GM23338 (cell line): Measurements from ENCODE around the gene DYRK1A. TPM values are rescaled to one million over a fixed set of nuclear protein-coding genes. Genes with fewer than 3 reads are reported as not detected.

Experiments used
- ATAC-seq: fragments of 200-7000 bp; cut with Tn5 transposase; 3 replicates; pipeline ENCODE4 v1.9.1; 2020
- DNase-seq: peaks from one replicate; pipeline ENCODE4 v3.0.0-alpha.2; 2015; ENCODE audit warnings: low spot score
- H2AFZ ChIP-seq: fragments of 200-600 bp; sonication (generic); 2 replicates; pipeline ENCODE4 v1.8.0; 2016; ENCODE audit warnings: antibody characterized with exemption, mild to moderate bottlenecking, moderate library complexity
- H3F3A ChIP-seq: fragments of 200-600 bp; sonication (generic); replicated peaks from 2 replicates; pipeline ENCODE4 v1.8.0; 2017; ENCODE audit warnings: antibody characterized with exemption, mixed run types, low read depth
- H3K27ac ChIP-seq: fragments of 200-600 bp; sonication (generic); 2 replicates; pipeline ENCODE4 v1.6.1; 2016; ENCODE audit warnings: low read depth
- H3K27me3 ChIP-seq: fragments of 200-600 bp; sonication (generic); 2 replicates; pipeline ENCODE4 v1.8.0; 2016; ENCODE audit warnings: mild to moderate bottlenecking, mixed run types, moderate library complexity; ENCODE audit not compliant: insufficient read depth
- H3K36me3 ChIP-seq: fragments of 200-600 bp; sonication (generic); 2 replicates; pipeline ENCODE4 v1.8.0; 2016; ENCODE audit warnings: mild to moderate bottlenecking; ENCODE audit not compliant: insufficient read depth
- H3K4me1 ChIP-seq: fragments of 200-600 bp; sonication (generic); 2 replicates; pipeline ENCODE4 v1.8.0; 2016; ENCODE audit warnings: mild to moderate bottlenecking, moderate library complexity; ENCODE audit not compliant: insufficient read depth
- H3K4me2 ChIP-seq: fragments of 200-600 bp; sonication (generic); 2 replicates; pipeline ENCODE4 v1.7.1; 2017; ENCODE audit warnings: mixed run types
- H3K4me3 ChIP-seq: fragments of 200-600 bp; sonication (generic); 2 replicates; pipeline ENCODE4 v1.6.1; 2016; ENCODE audit warnings: mixed run types
- H3K79me2 ChIP-seq: fragments of 200-600 bp; sonication (generic); replicated peaks from 2 replicates; pipeline ENCODE4 v1.8.0; 2017; ENCODE audit warnings: mild to moderate bottlenecking; ENCODE audit not compliant: insufficient read depth
- H3K9me2 ChIP-seq: fragments of 200-600 bp; sonication (generic); 2 replicates; pipeline ENCODE4 v1.8.0; 2017; ENCODE audit not compliant: insufficient read depth
- H4K20me1 ChIP-seq: fragments of 200-600 bp; sonication (generic); replicated peaks from 2 replicates; pipeline ENCODE4 v1.8.0; 2017; ENCODE audit warnings: mild to moderate bottlenecking; ENCODE audit not compliant: insufficient read depth
- H3K27ac Mint-ChIP-seq: 2 replicates; pipeline ENCODE4 v1.8.0; 2020; ENCODE audit warnings: inconsistent platforms, mild to moderate bottlenecking, moderate library complexity, mixed read lengths
- H3K27me3 Mint-ChIP-seq: 3 replicates; pipeline ENCODE4 v1.8.0; 2022; ENCODE audit warnings: low read depth, mild to moderate bottlenecking, moderate library complexity, mixed read lengths, inconsistent platforms; ENCODE audit not compliant: insufficient read depth, poor library complexity
- H3K36me3 Mint-ChIP-seq: 3 replicates; pipeline ENCODE4 v1.8.0; 2021; ENCODE audit warnings: low read depth, mild to moderate bottlenecking, inconsistent platforms, moderate library complexity, mixed read lengths
- H3K4me1 Mint-ChIP-seq: 3 replicates; pipeline ENCODE4 v1.8.0; 2020; ENCODE audit warnings: mild to moderate bottlenecking, inconsistent platforms, mixed read lengths
- H3K4me3 Mint-ChIP-seq: 3 replicates; pipeline ENCODE4 v1.8.0; 2021; ENCODE audit warnings: moderate library complexity, mild to moderate bottlenecking, inconsistent platforms, mixed read lengths
- H3K9me3 Mint-ChIP-seq: 3 replicates; pipeline ENCODE4 v1.8.0; 2020; ENCODE audit warnings: moderate library complexity, mild to moderate bottlenecking, inconsistent platforms, mixed read lengths
- CREB1 ChIP-seq: fragments of 250-450 bp; sonication (Bioruptor Pico); IDR thresholded peaks from 2 replicates; pipeline ENCODE4 v1.5.0; 2020; ENCODE audit warnings: low read depth, mild to moderate bottlenecking, moderate library complexity
- CTCF ChIP-seq, 2 experiments: fragments of 200-600 bp in 1 of 2; sonication (generic) in 1 of 2; conservative IDR thresholded peaks; 2 replicates each; pipeline versions ENCODE4 v1.5.1 to v1.6.1; 2016 to 2017; ENCODE audit warnings: antibody characterized with exemption in 2 of 2, low read depth in 2 of 2, mild to moderate bottlenecking in 2 of 2, moderate library complexity in 1 of 2
- ETS1 ChIP-seq: IDR thresholded peaks from 2 replicates; pipeline ENCODE4 v1.6.1; 2016; ENCODE audit warnings: antibody characterized with exemption
- EZH2 ChIP-seq: fragments of 200-600 bp; sonication (generic); IDR thresholded peaks from one replicate; pipeline ENCODE4 v1.8.0; 2017; ENCODE audit warnings: antibody characterized with exemption, mild to moderate bottlenecking, low read depth; ENCODE audit not compliant: unreplicated experiment
- EZH2phosphoT487 ChIP-seq: fragments of 200-600 bp; sonication (generic); IDR thresholded peaks from one replicate; pipeline ENCODE4 v1.8.1; 2018; ENCODE audit warnings: antibody characterized with exemption; ENCODE audit not compliant: unreplicated experiment
- JUNB ChIP-seq: IDR thresholded peaks from one replicate; pipeline ENCODE4 v1.6.1; 2016; ENCODE audit warnings: antibody characterized with exemption; ENCODE audit not compliant: unreplicated experiment
- NANOG ChIP-seq: IDR thresholded peaks from 2 replicates; pipeline ENCODE4 v1.6.1; 2016; ENCODE audit warnings: antibody characterized with exemption, borderline replicate concordance
- POLR2AphosphoS5 ChIP-seq: IDR thresholded peaks from 2 replicates; pipeline ENCODE4 v1.6.1; 2016; ENCODE audit warnings: antibody characterized with exemption, low read depth
- REST ChIP-seq: IDR thresholded peaks from one replicate; pipeline ENCODE4 v1.6.1; 2018; ENCODE audit warnings: antibody characterized with exemption; ENCODE audit not compliant: unreplicated experiment
- STAT1 ChIP-seq: IDR thresholded peaks from one replicate; pipeline ENCODE4 v1.6.1; 2016; ENCODE audit warnings: antibody characterized with exemption; ENCODE audit not compliant: unreplicated experiment
- ZNF114 ChIP-seq: fragments of 250-450 bp; sonication (Bioruptor Pico); IDR thresholded peaks from 2 replicates; pipeline ENCODE4 v1.5.0; 2020; ENCODE audit warnings: mild to moderate bottlenecking, moderate library complexity
- ZNF331 ChIP-seq: fragments of 250-450 bp; sonication (Bioruptor Pico); IDR thresholded peaks from 2 replicates; pipeline ENCODE4 v1.5.0; 2020; ENCODE audit warnings: low read depth, mild to moderate bottlenecking, moderate library complexity
- polyA plus RNA-seq: library from polyadenylated mRNA; unstranded; fragments of >200 nt; fragmentation: Nextera tagmentation; extraction: Ambion mirVana; gene quantifications from 2 replicates; pipeline ENCODE4 v1.2.1, GENCODE V29; 2016
- total RNA-seq: library from RNA; depleted of rRNA; stranded (reverse); fragments of >200 nt; shearing (Covaris generic); gene quantifications from 2 replicates; pipeline ENCODE4 v1.2.3, GENCODE V29; 2014
- TF ChIP-seq, protein P1 (sequence below): fragments of 250-450 bp; sonication (Bioruptor Pico); IDR thresholded peaks from 2 replicates; pipeline ENCODE4 v1.5.0; 2020; ENCODE audit warnings: mild to moderate bottlenecking, moderate library complexity

Gene DYRK1A
- total and polyA plus RNA-seq, 2 experiments from 2014 or later: 10.3 to 84.7 TPM

DNA sequence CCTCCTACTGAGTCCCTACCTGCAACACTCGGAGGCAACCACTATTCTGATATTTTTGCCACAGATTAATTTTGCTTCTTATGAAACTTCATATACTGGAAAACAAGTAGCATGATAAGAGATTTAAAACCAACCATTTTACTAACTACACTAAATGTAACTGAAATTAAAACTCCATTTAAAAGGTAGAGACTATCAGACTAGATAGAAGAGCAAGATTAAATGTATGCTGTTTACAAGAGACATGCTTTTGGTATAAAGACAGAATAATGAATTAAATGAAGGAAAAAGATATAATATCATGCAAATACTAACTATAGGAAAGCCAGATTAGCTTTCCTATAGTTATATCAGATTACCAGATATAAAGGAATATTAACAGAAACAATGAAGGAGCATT lies 175.9 kb downstream of the DYRK1A start:
- Mint-ChIP-seq H3K4me1 (peaks cover 10% of the 10 kb centered on the region; the same call in 1 of the 3 replicates), H3K4me3 (no peak overlapping the region), H3K9me3 (peaks cover 10% of the 10 kb centered on the region; the same call in 2 of the 3 replicates), H3K36me3 (peaks cover 3% of the 10 kb centered on the region; the same call in 1 of the 3 replicates), H3K27ac (no peak overlapping the region), H3K27me3 (peaks cover 2% of the 10 kb centered on the region)
- Histone ChIP-seq H3F3A (no peaks in the 10 kb centered on the region), H3K27ac (no peak overlapping the region), H2AFZ (no peak overlapping the region), H3K4me3 (no peak overlapping the region), H3K9me2 (peaks cover 7% of the 10 kb centered on the region; the same call in 1 of the 2 replicates), H3K79me2 (no peaks in the 10 kb centered on the region), H4K20me1 (no peaks in the 10 kb centered on the region), H3K4me2 (no peak overlapping the region), H3K27me3 (no peaks in the 10 kb centered on the region), H3K4me1 (no peaks in the 10 kb centered on the region), H3K36me3 (no peaks in the 10 kb centered on the region)
- ATAC-seq (no peak), DNase-seq (no peak)
- TF ChIP-seq ZNF331 (CRISPR knock-in tag) (no peak), POLR2AphosphoS5 (no peak), ETS1 (no peak), EZH2 (no peak), NANOG (no peak), REST (no peak), EZH2phosphoT487 (no peak), JUNB (no peak), CTCF (conservative IDR thresholded peaks at IDR 0.05; ENCODE audit: low read depth in 2 of 2) (no peak), STAT1 (no peak), CREB1 (CRISPR knock-in tag) (no peak), ZNF114 (CRISPR knock-in tag) (no peak)
- TF ChIP-seq, protein P1, sequence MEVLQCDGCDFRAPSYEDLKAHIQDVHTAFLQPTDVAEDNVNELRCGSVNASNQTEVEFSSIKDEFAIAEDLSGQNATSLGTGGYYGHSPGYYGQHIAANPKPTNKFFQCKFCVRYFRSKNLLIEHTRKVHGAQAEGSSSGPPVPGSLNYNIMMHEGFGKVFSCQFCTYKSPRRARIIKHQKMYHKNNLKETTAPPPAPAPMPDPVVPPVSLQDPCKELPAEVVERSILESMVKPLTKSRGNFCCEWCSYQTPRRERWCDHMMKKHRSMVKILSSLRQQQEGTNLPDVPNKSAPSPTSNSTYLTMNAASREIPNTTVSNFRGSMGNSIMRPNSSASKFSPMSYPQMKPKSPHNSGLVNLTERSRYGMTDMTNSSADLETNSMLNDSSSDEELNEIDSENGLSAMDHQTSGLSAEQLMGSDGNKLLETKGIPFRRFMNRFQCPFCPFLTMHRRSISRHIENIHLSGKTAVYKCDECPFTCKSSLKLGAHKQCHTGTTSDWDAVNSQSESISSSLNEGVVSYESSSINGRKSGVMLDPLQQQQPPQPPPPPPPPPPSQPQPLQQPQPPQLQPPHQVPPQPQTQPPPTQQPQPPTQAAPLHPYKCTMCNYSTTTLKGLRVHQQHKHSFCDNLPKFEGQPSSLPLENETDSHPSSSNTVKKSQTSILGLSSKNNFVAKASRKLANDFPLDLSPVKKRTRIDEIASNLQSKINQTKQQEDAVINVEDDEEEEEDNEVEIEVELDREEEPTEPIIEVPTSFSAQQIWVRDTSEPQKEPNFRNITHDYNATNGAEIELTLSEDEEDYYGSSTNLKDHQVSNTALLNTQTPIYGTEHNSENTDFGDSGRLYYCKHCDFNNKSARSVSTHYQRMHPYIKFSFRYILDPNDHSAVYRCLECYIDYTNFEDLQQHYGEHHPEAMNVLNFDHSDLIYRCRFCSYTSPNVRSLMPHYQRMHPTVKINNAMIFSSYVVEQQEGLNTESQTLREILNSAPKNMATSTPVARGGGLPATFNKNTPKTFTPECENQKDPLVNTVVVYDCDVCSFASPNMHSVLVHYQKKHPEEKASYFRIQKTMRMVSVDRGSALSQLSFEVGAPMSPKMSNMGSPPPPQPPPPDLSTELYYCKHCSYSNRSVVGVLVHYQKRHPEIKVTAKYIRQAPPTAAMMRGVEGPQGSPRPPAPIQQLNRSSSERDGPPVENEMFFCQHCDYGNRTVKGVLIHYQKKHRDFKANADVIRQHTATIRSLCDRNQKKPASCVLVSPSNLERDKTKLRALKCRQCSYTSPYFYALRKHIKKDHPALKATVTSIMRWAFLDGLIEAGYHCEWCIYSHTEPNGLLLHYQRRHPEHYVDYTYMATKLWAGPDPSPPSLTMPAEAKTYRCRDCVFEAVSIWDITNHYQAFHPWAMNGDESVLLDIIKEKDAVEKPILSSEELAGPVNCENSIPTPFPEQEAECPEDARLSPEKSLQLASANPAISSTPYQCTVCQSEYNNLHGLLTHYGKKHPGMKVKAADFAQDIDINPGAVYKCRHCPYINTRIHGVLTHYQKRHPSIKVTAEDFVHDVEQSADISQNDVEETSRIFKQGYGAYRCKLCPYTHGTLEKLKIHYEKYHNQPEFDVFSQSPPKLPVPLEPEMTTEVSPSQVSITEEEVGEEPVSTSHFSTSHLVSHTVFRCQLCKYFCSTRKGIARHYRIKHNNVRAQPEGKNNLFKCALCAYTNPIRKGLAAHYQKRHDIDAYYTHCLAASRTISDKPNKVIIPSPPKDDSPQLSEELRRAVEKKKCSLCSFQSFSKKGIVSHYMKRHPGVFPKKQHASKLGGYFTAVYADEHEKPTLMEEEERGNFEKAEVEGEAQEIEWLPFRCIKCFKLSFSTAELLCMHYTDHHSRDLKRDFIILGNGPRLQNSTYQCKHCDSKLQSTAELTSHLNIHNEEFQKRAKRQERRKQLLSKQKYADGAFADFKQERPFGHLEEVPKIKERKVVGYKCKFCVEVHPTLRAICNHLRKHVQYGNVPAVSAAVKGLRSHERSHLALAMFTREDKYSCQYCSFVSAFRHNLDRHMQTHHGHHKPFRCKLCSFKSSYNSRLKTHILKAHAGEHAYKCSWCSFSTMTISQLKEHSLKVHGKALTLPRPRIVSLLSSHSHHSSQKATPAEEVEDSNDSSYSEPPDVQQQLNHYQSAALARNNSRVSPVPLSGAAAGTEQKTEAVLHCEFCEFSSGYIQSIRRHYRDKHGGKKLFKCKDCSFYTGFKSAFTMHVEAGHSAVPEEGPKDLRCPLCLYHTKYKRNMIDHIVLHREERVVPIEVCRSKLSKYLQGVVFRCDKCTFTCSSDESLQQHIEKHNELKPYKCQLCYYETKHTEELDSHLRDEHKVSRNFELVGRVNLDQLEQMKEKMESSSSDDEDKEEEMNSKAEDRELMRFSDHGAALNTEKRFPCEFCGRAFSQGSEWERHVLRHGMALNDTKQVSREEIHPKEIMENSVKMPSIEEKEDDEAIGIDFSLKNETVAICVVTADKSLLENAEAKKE: no peak
